HG03520 (cell line): ENCODE measurements around the gene SSH2.
A peak's percentile ranks its signal among the peaks of the same experiment; 100 is the strongest.

ENCODE experiments used
- ATAC-seq: cut with Tn5 transposase; IDR thresholded peaks from one replicate; pipeline ENCODE4 v1.9.1; 2021; ENCODE audit warnings: mild to moderate bottlenecking, moderate library complexity; ENCODE audit not compliant: unreplicated experiment

The SSH2 gene

GRCh38 chr17:29642171-29642611 lies 287.8 kb downstream of the SSH2 start:
- ATAC-seq, result no peak

- no peak for ATAC-seq
Observed at GRCh38 chr17:29640981-29641642, 288.9 kb downstream of the SSH2 start.

DNA sequence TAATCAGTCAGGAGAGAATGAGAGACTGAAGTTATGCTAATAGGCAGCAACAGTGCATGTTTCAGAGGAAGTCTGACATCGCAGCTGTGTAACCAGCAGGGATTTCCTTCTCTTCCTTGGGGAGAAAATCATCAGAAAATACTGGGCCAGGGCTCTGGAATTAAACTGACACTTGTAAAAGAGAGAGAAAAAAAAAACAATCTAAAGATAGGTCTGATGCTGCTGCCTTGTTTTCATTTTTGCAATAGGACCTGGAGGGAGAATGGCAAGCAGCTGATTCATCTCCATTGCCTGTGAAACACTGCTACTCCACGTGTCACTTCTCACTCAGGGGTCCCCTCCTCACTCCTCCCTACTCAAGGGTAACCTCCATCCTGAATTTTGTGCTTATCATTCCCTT lies 289.6 kb downstream of the SSH2 start:
- ATAC-seq, result no peak

DNA sequence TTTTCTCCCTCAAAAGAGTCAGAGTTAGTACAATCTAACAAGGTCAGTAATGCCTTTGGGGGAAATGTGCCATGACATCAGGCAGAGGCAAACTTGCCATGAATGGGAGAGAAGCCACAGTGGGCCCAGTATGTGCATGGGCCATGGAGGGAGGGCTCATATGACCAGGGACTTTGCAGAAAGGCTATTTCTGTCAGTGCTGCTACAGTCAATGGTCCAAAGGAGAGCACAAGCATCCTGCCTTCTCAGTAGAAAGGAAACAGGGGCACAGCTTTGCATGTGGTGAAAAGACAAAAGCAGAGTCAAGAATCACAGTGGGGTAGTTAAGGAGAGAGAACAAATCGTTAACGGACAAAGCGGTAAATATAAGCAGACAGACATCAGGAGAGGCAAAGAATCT lies 296.1 kb downstream of the SSH2 start:
- ATAC-seq, result no peak

GRCh38 chr17:29630630-29631193 lies 299.3 kb downstream of the SSH2 start:
- no peak for ATAC-seq

- ATAC-seq, result no peak
Observed at GRCh38 chr17:29629839-29630238, 300.2 kb downstream of the SSH2 start.

DNA sequence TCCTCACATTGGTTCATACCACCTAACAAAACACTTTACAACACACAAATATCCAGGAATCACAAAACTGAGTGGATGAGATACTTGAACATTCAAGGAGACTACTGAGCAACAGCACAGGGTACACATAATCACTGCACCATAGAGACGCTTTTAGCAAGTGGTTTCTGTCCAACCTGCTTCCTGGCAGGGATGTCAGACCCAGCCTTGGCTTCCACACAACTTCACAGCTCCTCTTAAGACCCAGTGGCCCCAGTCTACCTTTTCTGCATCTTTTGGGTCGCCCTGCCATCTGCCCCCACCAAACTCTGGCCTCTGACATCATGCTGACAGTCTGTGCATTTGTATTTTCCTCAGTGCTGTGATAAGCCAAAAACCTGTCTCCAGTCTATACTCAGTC lies 301.4 kb downstream of the SSH2 start:
- no peak for ATAC-seq

GRCh38 chr17:29627951-29628350 lies 302.1 kb downstream of the SSH2 start:
- no peak for ATAC-seq

- ATAC-seq, result no peak
Observed at GRCh38 chr17:29625037-29625750, 304.8 kb downstream of the SSH2 start.

GRCh38 chr17:29624586-29624985 lies 305.4 kb downstream of the SSH2 start:
- ATAC-seq, result no peak

GRCh38 chr17:29623283-29623647 lies 306.8 kb downstream of the SSH2 start:
- ATAC-seq, result no peak

GRCh38 chr17:29622337-29623282 lies 307.4 kb downstream of the SSH2 start, which contains the start of gene CORO6:
CORO6 (minus strand) TSS chr17:29622912; CDS start chr17:29621421, 1,491 bp downstream.
- ATAC-seq, result no peak

GRCh38 chr17:29621751-29622194 lies 308.3 kb downstream of the SSH2 start:
- ATAC-seq, result no peak

- no peak for ATAC-seq
Observed at GRCh38 chr17:29620779-29621500, 309.1 kb downstream of the SSH2 start.

GRCh38 chr17:29620271-29620670 lies 309.8 kb downstream of the SSH2 start:
- no peak for ATAC-seq

GRCh38 chr17:29619251-29619650 lies 310.8 kb downstream of the SSH2 start:
- ATAC-seq, result no peak

- ATAC-seq, result no peak
Observed at GRCh38 chr17:29618272-29619065, 311.6 kb downstream of the SSH2 start.

DNA sequence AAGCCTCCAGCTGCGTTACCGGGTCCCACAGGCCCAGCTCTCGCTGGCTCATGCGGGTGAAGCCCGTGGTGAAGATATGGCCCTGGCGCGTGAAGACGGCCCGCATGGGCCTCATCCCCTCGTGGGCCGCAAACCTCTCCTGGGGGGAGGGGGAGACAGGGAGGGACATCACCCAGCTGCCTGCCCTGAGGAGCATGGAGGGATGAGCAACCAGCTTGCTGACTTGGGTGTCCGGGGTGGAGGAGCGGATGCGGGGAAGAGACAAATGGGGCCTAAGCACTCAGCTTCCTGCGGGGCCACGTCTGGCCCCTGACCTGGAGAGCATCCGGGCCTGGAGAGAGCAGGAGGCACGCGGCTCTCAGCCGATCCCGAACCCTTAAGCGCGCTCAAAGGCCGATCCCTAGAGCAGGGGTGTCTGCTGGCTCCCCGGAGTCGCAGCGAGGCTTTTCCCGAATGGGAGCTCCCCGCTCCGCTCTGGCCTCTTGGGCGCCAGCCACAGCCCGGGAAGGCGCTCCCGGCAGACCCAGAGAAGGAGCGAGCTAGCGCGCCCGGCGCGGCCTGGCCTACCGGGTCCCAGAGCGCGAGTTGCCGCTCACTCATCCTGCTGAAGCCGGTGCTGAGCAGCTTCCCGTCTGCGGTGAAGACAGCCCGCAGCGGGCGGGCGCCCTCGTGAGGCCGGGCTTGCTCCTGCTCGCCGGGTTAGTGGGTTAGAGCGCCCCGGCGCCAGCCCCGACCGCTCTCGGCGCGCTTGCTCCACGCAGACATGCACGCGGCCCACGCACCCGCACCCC lies 312.4 kb downstream of the SSH2 start:
- ATAC-seq, result no peak

- ATAC-seq, result peak; percentile 40
Observed at GRCh38 chr17:29617125-29617480, 312.9 kb downstream of the SSH2 start.
